ENCODE data around the gene HDGF.

The HDGF gene

GRCh38 chr1:156777573-156777972 lies 26.1 kb upstream of the HDGF start:
- TF ChIP-seq CTCF (IDR thresholded peaks at IDR 0.05; ENCODE audit: control extremely low read depth, extremely low read depth, low read depth, missing control alignments), result no peak
- no peak for DNase-seq (ENCODE audit: extremely low spot score)
- ChIA-PET CTCF (interaction anchor here (1.3 to 3.5 kb wide), 3 partner anchors 52 to 108 kb away, joined by 3 to 15 read pairs (median 3); no protein-coding TSS in a partner anchor), POLR2A (no interaction called here)

- POLR2A ChIA-PET, result no interaction called here
- CTCF ChIA-PET, result interaction anchor here (1.0 to 3.5 kb wide), 4 partner anchors 51 to 108 kb away, joined by 3 to 15 read pairs (median 4); no protein-coding TSS in a partner anchor
- no peak for DNase-seq (ENCODE audit: extremely low spot score)
- no peak for TF ChIP-seq CTCF (IDR thresholded peaks at IDR 0.05; ENCODE audit: control extremely low read depth, extremely low read depth, low read depth, missing control alignments)
Observed at GRCh38 chr1:156776942-156777341, 25.5 kb upstream of the HDGF start.

- DNase-seq (ENCODE audit: extremely low spot score), result no peak
- ChIA-PET POLR2A (interaction anchor here (0.7 kb wide), 1 partner anchor 10 kb away, joined by 4 read pairs; no protein-coding TSS in a partner anchor), CTCF (interaction anchor here (3.5 kb wide), 1 partner anchor 50 kb away, joined by 15 read pairs; no protein-coding TSS in a partner anchor)
- TF ChIP-seq CTCF (IDR thresholded peaks at IDR 0.05; ENCODE audit: control extremely low read depth, extremely low read depth, low read depth, missing control alignments), result no peak
Observed at GRCh38 chr1:156775799-156776198, 24.3 kb upstream of the HDGF start.

DNA sequence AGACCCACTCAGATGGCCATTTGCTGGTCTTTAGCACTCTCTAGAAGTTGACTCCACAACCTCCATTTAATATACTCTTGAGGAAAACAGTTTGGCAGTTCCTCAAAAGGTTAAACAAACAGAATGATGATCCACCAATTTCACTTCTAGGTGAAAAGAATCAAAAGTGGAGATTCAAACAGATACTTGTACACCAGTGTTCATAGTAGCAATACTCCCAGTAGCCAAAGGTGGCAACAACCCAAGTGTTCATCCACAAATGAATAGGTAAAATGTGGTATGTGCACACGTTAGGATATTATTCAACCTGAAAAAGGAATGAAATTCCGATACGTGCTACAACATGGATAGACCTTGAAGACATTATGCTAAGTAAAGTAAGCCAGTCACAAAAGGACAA lies 22.1 kb upstream of the HDGF start:
- ChIA-PET CTCF (interaction anchor here (1.6 to 9.6 kb wide), 4 partner anchors 11 to 117 kb away, joined by 5 to 94 read pairs (median 10); partner anchors contain the start of genes ISG20L2 and METTL25B), POLR2A (no interaction called here)
- no peak for TF ChIP-seq CTCF (IDR thresholded peaks at IDR 0.05; ENCODE audit: control extremely low read depth, extremely low read depth, low read depth, missing control alignments)
- DNase-seq (ENCODE audit: extremely low spot score), result no peak

GRCh38 chr1:156772728-156773497 lies 21.4 kb upstream of the HDGF start:
- POLR2A ChIA-PET, result no interaction called here
- CTCF ChIA-PET, result interaction anchor here (0.8 to 9.6 kb wide), 12 partner anchors 9 to 181 kb away, joined by 3 to 94 read pairs (median 4); partner anchors contain the start of genes HDGF, ISG20L2, METTL25B and NAXE
- DNase-seq (ENCODE audit: extremely low spot score), result no peak
- TF ChIP-seq CTCF (IDR thresholded peaks at IDR 0.05; ENCODE audit: control extremely low read depth, extremely low read depth, low read depth, missing control alignments), result no peak

GRCh38 chr1:156772222-156772621 lies 20.7 kb upstream of the HDGF start:
- ChIA-PET CTCF (interaction anchor here (0.9 to 9.6 kb wide), 12 partner anchors 9 to 181 kb away, joined by 3 to 94 read pairs (median 4); partner anchors contain the start of genes HDGF, ISG20L2, METTL25B and NAXE), POLR2A (no interaction called here)
- DNase-seq (ENCODE audit: extremely low spot score), result no peak
- TF ChIP-seq CTCF (IDR thresholded peaks at IDR 0.05; ENCODE audit: control extremely low read depth, extremely low read depth, low read depth, missing control alignments), result no peak

Measured in GM10248 (cell line).